HG02798 (cell line): ENCODE data around the gene DOCK1.

Source experiments
- ATAC-seq: cut with Tn5 transposase; IDR thresholded peaks from one replicate; pipeline ENCODE4 v1.9.1; 2021; ENCODE audit warnings: mild to moderate bottlenecking; ENCODE audit not compliant: unreplicated experiment, poor library complexity

The DOCK1 gene

GRCh38 chr10:127462643-127463295 lies 557.5 kb downstream of the DOCK1 start:
- no peak for ATAC-seq

- ATAC-seq, result no peak
Measured at GRCh38 chr10:127463548-127463947, 558.3 kb downstream of the DOCK1 start.

GRCh38 chr10:127464561-127464960 lies 559.3 kb downstream of the DOCK1 start:
- no peak for ATAC-seq

- ATAC-seq, result no peak
Measured at GRCh38 chr10:127467811-127468210, 562.6 kb downstream of the DOCK1 start.

- no peak for ATAC-seq
Measured at GRCh38 chr10:127468632-127469031, 563.4 kb downstream of the DOCK1 start.

GRCh38 chr10:127470911-127471310 lies 565.7 kb downstream of the DOCK1 start:
- no peak for ATAC-seq

- no peak for ATAC-seq
Measured at GRCh38 chr10:127472976-127473375, 567.7 kb downstream of the DOCK1 start.

GRCh38 chr10:127474501-127474900 lies 569.3 kb downstream of the DOCK1 start:
- no peak for ATAC-seq

- no peak for ATAC-seq
Measured at GRCh38 chr10:127485153-127485857, 580.1 kb downstream of the DOCK1 start.

GRCh38 chr10:127486355-127486754 lies 581.1 kb downstream of the DOCK1 start:
- no peak for ATAC-seq

GRCh38 chr10:127492607-127493250 lies 587.5 kb downstream of the DOCK1 start:
- ATAC-seq, result no peak

- ATAC-seq, result no peak
Measured at GRCh38 chr10:127496035-127496434, 590.8 kb downstream of the DOCK1 start.

GRCh38 chr10:127497685-127498084 lies 592.5 kb downstream of the DOCK1 start:
- ATAC-seq, result no peak

- no peak for ATAC-seq
Measured at GRCh38 chr10:127498087-127498486, 592.9 kb downstream of the DOCK1 start.

GRCh38 chr10:127500127-127500526 lies 594.9 kb downstream of the DOCK1 start:
- ATAC-seq, result no peak
